Measurements from ENCODE around the gene BARX1. TPM values are rescaled to one million over a fixed set of nuclear protein-coding genes. Genes with fewer than 3 reads are reported as not detected.
"Not testable (repeated sequence)": the region's sequence is repeated elsewhere in the genome, so short reads cannot be mapped to it uniquely, and the experiment has no call there.

BARX1 gene
- total RNA-seq, 1 donor, result 15.6 TPM

- Histone ChIP-seq H3K27me3 (ENCODE audit: insufficient read depth, low read length) (peaks cover 14% of the 10 kb centered on the region), H3K36me3 (ENCODE audit: insufficient read depth, low read length) (no peaks in the 10 kb centered on the region), H3K4me3 (ENCODE audit: insufficient read depth, low read length) (no peak overlapping the region), H3K9me3 (ENCODE audit: low read depth, low read length) (no peaks in the 10 kb centered on the region), H3K4me2 (ENCODE audit: insufficient read depth, low read length) (no peak overlapping the region), H3K79me2 (ENCODE audit: insufficient read depth, low read length) (no peaks in the 10 kb centered on the region), H3K27ac (ENCODE audit: low read depth, low read length) (no peak overlapping the region), H3K4me1 (ENCODE audit: insufficient read depth, low read length) (no peaks in the 10 kb centered on the region), H4K20me1 (ENCODE audit: insufficient read depth, low read length) (no peaks in the 10 kb centered on the region), H2AFZ (ENCODE audit: low read length) (no peak overlapping the region)
- TF ChIP-seq CTCF (IDR thresholded peaks at IDR 0.05; ENCODE audit: extremely low read depth, low read depth, low read length), result no peak
- DNase-seq (ENCODE audit: insufficient read length, low spot score, missing footprints), result no peak
Measured at GRCh38 chr9:93940951-93941350, 14.2 kb downstream of the BARX1 start.

- H3K4me1 ChIP-seq (ENCODE audit: insufficient read depth, low read length), result not testable (repeated sequence)
Measured at GRCh38 chr9:93939589-93939988, 15.6 kb downstream of the BARX1 start.

GRCh38 chr9:93937193-93937592, 18.0 kb downstream of the BARX1 start:
- TF ChIP-seq CTCF (IDR thresholded peaks at IDR 0.05; ENCODE audit: extremely low read depth, low read depth, low read length), result no peak
- H3K27me3 ChIP-seq (ENCODE audit: insufficient read depth, low read length), result peaks cover 7% of the 10 kb centered on the region
- H3K4me3 ChIP-seq (ENCODE audit: insufficient read depth, low read length), result no peak overlapping the region
- H3K9me3 ChIP-seq (ENCODE audit: low read depth, low read length), result no peaks in the 10 kb centered on the region
- no peaks in the 10 kb centered on the region for H3K79me2 ChIP-seq (ENCODE audit: insufficient read depth, low read length)
- H3K36me3 ChIP-seq (ENCODE audit: insufficient read depth, low read length), result no peaks in the 10 kb centered on the region
- DNase-seq (ENCODE audit: insufficient read length, low spot score, missing footprints), result no peak
- H3K4me1 ChIP-seq (ENCODE audit: insufficient read depth, low read length), result no peaks in the 10 kb centered on the region
- H3K4me2 ChIP-seq (ENCODE audit: insufficient read depth, low read length), result no peak overlapping the region
- no peak overlapping the region for H3K27ac ChIP-seq (ENCODE audit: low read depth, low read length)
- no peaks in the 10 kb centered on the region for H4K20me1 ChIP-seq (ENCODE audit: insufficient read depth, low read length)
- H2AFZ ChIP-seq (ENCODE audit: low read length), result no peak overlapping the region

More at GRCh38 chr9:93939589-93939988, 15.6 kb downstream of the BARX1 start:
- H3K36me3 ChIP-seq (ENCODE audit: insufficient read depth, low read length); H2AFZ ChIP-seq (ENCODE audit: low read length); H3K4me2 ChIP-seq (ENCODE audit: insufficient read depth, low read length); H3K27ac ChIP-seq (ENCODE audit: low read depth, low read length); H3K4me3 ChIP-seq (ENCODE audit: insufficient read depth, low read length); H3K79me2 ChIP-seq (ENCODE audit: insufficient read depth, low read length); H3K9me3 ChIP-seq (ENCODE audit: low read depth, low read length); H4K20me1 ChIP-seq (ENCODE audit: insufficient read depth, low read length); H3K27me3 ChIP-seq (ENCODE audit: insufficient read depth, low read length); DNase-seq (ENCODE audit: insufficient read length, low spot score, missing footprints): not testable (repeated sequence)

GRCh38 chr9:93931905-93932304, 23.2 kb downstream of the BARX1 start:
- Histone ChIP-seq H3K36me3 (ENCODE audit: insufficient read depth, low read length) (no peaks in the 10 kb centered on the region), H3K4me1 (ENCODE audit: insufficient read depth, low read length) (no peaks in the 10 kb centered on the region), H3K79me2 (ENCODE audit: insufficient read depth, low read length) (no peaks in the 10 kb centered on the region), H3K27ac (ENCODE audit: low read depth, low read length) (no peak overlapping the region), H3K9me3 (ENCODE audit: low read depth, low read length) (no peaks in the 10 kb centered on the region), H3K4me3 (ENCODE audit: insufficient read depth, low read length) (no peak overlapping the region), H3K4me2 (ENCODE audit: insufficient read depth, low read length) (no peak overlapping the region), H4K20me1 (ENCODE audit: insufficient read depth, low read length) (no peaks in the 10 kb centered on the region), H3K27me3 (ENCODE audit: insufficient read depth, low read length) (peaks cover 10% of the 10 kb centered on the region), H2AFZ (ENCODE audit: low read length) (no peak overlapping the region)
- DNase-seq (ENCODE audit: insufficient read length, low spot score, missing footprints), result peak; percentile 57
- no peak for TF ChIP-seq CTCF (IDR thresholded peaks at IDR 0.05; ENCODE audit: extremely low read depth, low read depth, low read length)

All from osteoblast (primary cell).